ENCODE results near the gene E2F6. TPM values are rescaled to one million over a fixed set of nuclear protein-coding genes. Genes with fewer than 3 reads are reported as not detected.

Gene E2F6
- total RNA-seq, 4 donors from 2014 or later: 29.4 to 46.1 (median 36.2) TPM

GRCh38 chr2:11422491-11422865 lies 43.5 kb downstream of the E2F6 start:
- no peak for ATAC-seq

DNA sequence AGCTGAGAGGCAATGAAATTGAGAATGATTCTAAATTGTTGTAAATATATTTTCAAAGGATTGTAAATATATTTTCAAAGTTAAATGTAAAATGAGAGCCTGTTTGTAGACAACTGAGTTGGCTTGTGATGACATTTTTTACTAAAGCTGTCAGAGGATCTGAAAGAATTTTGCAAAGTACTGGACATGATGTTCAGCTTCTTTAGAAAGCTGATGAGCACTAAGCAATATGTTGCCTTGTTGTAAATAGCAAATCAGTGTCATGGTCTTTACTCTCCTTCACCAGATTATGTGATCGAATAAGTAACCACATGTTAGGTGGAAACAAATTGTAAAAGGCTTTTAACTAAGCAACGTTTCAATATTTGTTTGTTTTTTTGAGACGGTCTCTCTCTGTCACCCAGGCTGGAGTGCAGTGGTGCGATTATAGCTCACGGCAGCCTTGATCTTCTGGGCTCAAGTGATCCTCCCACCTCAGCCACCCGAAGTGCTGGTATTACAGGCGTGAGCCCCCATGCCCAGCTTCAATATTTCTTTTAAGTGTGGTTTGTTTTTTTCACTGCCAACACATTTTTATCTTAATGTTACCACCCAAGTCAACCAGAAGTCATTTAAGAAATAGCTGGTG lies 44.0 kb downstream of the E2F6 start:
- Histone ChIP-seq H3K9me3 (no peaks in the 10 kb centered on the region), H3K27me3 (no peaks in the 10 kb centered on the region), H3K27ac (peak overlapping the region; percentile 77 to 90 (median 83)), H3K4me1 (peaks cover 32 to 42% of the 10 kb centered on the region in 2 donors), H3K36me3 (no peaks in the 10 kb centered on the region), H3K4me3 (no peak overlapping the region)
- ATAC-seq (peak; percentile 39 to 70), DNase-seq (no peak)
- TF ChIP-seq CTCF (IDR thresholded peaks at IDR 0.05 in 4 of 5, conservative IDR thresholded peaks at IDR 0.05 in 1 of 5) (no peak), POLR2A (IDR thresholded peaks at IDR 0.05) (no peak)
- in situ Hi-C loops (cut with MboI; ENCODE audit: low sequenced_read_pairs in 4 of 4): loop anchor here in 2 of 4 donors (25.0 kb wide), 2 partner anchors 285 to 585 kb away; a partner anchor contains a TSS
- intact Hi-C loops (cut with DNase I; ENCODE audit: low total_unique reads): no loop called here

More at GRCh38 chr2:11422491-11422865, 43.5 kb downstream of the E2F6 start:
- in situ Hi-C loops (cut with MboI; ENCODE audit: low sequenced_read_pairs in 4 of 4): loop anchor here in 2 of 4 donors (25.0 kb wide), 2 partner anchors 285 to 585 kb away; a partner anchor contains a TSS
- Histone ChIP-seq H3K27me3 (no peaks in the 10 kb centered on the region), H3K36me3 (no peaks in the 10 kb centered on the region), H3K9me3 (no peaks in the 10 kb centered on the region), H3K27ac (peak overlapping the region; percentile 77 to 90 (median 83)), H3K4me1 (peaks cover 32 to 42% of the 10 kb centered on the region in 2 donors), H3K4me3 (no peak overlapping the region)
- no peak for DNase-seq
- intact Hi-C loops (cut with DNase I; ENCODE audit: low total_unique reads): no loop called here
- no peak for TF ChIP-seq POLR2A (IDR thresholded peaks at IDR 0.05)
- no peak for TF ChIP-seq CTCF (IDR thresholded peaks at IDR 0.05 in 4 of 5, conservative IDR thresholded peaks at IDR 0.05 in 1 of 5)

- in situ Hi-C loops (cut with MboI; ENCODE audit: low sequenced_read_pairs in 4 of 4) (loop anchor here in 2 of 4 donors (25.0 kb wide), 2 partner anchors 283 to 583 kb away; a partner anchor contains a TSS), intact Hi-C loops (cut with DNase I; ENCODE audit: low total_unique reads) (no loop called here)
- Histone ChIP-seq H3K4me1 (peaks cover 32 to 42% of the 10 kb centered on the region in 2 donors), H3K27me3 (no peaks in the 10 kb centered on the region), H3K27ac (peak overlapping the region; percentile 77 to 90 (median 83)), H3K9me3 (no peaks in the 10 kb centered on the region), H3K36me3 (no peaks in the 10 kb centered on the region), H3K4me3 (no peak overlapping the region)
- TF ChIP-seq POLR2A (IDR thresholded peaks at IDR 0.05): no peak
- DNase-seq (no peak), ATAC-seq (peak in 1 of 2 donors; percentile 9)
Observed at GRCh38 chr2:11420671-11421070, 45.3 kb downstream of the E2F6 start.

DNA sequence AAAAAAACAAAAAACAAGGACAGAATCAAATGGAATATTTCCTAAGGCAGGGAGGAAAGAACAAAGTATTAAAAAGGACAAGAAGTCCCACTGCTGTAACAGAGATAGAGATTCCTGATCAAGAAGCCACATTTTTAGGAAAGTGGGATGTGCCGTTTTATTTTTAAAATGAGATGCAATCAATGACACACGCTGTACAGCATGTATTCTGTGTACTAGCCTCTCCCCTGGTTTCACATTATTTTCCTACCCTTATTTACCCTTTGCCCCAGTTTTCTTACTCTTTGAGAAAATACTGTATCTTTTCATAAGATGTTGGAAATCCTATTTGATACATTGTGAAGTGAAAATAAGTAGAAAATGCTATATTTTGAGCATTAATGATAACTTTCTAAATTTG lies 45.8 kb downstream of the E2F6 start:
- intact Hi-C loops (cut with DNase I; ENCODE audit: low total_unique reads) (no loop called here), in situ Hi-C loops (cut with MboI; ENCODE audit: low sequenced_read_pairs in 4 of 4) (loop anchor here in 2 of 4 donors (25.0 kb wide), 2 partner anchors 283 to 583 kb away; a partner anchor contains a TSS)
- peak overlapping the region in 1 of 4 donors; percentile 14 for H3K4me3 ChIP-seq

More for the DNA sequence above, 45.8 kb downstream of the E2F6 start:
- Histone ChIP-seq H3K9me3 (no peaks in the 10 kb centered on the region), H3K4me1 (peaks cover 32 to 42% of the 10 kb centered on the region in 2 donors), H3K27me3 (no peaks in the 10 kb centered on the region), H3K27ac (peak overlapping the region; percentile 77 to 90 (median 83)), H3K36me3 (no peaks in the 10 kb centered on the region)
- peak; percentile 69 for ATAC-seq
- DNase-seq: no peak
- no peak for TF ChIP-seq POLR2A (IDR thresholded peaks at IDR 0.05)
- TF ChIP-seq CTCF (IDR thresholded peaks at IDR 0.05 in 4 of 5, conservative IDR thresholded peaks at IDR 0.05 in 1 of 5): no peak
